A549 treated with DMSO at 1 μM for 4 hours (cell line): ENCODE data around the gene OGDH. TPM values are rescaled to one million over a fixed set of nuclear protein-coding genes. Genes with fewer than 3 reads are reported as not detected.

ENCODE experiments used
- total RNA-seq: library from RNA; stranded (reverse); fragments of 200-300 nt; extraction: Qiagen RNA extraction; gene quantifications from 5 replicates; pipeline ENCODE4 v1.2.3, GENCODE V29; 2022; ENCODE audit warnings: low read depth

The OGDH gene
- total RNA-seq, result 25.9 to 34.0 TPM (median 30.9 TPM) in 5 replicates

DNA sequence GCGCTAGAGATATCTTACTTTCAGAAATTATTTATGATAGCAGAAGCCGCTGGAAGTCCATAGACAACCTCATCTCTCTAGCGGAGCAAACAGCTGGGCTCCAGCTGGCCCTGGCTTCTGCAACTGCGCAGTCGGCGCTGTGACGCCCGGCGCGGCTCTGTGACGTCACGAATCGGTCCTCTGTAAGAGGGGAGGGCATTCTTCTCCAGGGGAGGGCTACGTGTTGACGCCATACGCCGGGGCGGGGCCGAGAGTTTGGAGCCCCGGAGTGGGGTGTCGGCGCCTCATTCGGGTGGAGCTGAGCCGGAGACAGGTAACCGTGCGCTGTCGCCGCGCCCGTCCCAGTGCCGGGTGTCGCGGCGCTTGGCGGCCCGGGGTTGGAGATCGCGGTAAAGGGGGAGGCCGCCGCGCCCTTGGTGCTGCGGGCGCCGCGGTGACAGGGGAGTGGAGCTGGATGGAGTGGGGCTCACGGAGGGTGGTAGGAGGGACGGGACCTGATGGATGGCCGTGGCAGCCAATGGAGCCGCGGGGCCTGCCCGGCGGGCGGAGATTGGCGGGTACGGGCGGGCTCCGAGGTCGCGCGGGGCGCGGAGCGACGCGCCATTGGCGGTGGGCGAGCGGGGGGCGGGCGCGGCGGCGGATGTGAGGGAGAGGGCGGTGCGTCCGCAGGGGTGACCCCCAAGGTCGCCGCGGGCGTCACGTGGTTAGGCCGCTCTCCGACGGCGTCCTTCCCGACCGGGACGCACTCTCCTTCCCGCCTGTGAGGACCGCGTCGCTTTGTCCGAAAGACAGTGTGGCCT is at the start of gene OGDH:
Gene OGDH, plus strand, starts transcription at position 287 of the 800 bp plus-strand sequence. CDS start 17,717 bp downstream, outside the sequence.

DNA sequence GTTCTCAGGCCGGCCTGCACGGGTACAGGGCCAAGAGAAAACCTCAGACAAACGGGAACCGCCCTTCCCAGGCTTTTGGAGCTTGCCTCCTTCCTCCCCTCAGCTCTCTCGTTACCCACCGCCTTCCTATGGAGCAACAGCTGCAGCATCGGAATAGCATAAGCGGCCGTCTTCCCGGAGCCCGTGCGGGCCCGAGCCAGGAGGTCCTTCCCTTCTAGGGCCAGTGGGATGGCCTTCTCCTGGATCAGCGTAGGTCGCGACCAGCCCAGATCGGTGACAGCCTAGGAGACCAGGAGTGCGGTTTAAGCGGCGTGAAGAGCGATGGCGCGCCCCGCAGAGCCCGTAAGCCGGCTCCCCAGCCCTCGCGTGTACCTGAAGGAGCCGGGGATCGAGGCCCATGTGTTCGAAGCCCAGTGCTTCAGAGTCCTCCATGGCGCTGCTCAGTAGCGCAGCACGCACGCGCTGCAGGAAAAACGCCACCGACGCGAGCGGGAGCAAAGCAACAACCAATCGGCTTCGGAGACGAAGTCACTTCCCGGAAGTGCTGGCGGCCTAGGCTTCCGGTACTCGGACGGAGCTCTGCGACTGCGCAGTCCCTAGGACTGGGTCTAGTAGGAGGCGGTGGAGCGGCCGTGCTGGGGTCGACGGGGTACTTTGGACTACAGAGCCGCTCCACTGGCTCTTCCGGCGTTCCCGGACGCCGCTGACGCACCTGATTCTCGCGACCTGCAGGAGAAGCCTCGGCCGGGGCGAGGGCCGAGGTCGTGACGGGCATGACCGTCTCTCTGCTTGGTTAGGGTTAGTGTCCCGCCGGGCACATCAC is 32.8 kb upstream of the OGDH start, which contains the start of gene DDX56:
Gene DDX56, minus strand, starts transcription at position 445 of the 823 bp plus-strand sequence. Its CDS starts 13 bp downstream, at position 432.

DNA sequence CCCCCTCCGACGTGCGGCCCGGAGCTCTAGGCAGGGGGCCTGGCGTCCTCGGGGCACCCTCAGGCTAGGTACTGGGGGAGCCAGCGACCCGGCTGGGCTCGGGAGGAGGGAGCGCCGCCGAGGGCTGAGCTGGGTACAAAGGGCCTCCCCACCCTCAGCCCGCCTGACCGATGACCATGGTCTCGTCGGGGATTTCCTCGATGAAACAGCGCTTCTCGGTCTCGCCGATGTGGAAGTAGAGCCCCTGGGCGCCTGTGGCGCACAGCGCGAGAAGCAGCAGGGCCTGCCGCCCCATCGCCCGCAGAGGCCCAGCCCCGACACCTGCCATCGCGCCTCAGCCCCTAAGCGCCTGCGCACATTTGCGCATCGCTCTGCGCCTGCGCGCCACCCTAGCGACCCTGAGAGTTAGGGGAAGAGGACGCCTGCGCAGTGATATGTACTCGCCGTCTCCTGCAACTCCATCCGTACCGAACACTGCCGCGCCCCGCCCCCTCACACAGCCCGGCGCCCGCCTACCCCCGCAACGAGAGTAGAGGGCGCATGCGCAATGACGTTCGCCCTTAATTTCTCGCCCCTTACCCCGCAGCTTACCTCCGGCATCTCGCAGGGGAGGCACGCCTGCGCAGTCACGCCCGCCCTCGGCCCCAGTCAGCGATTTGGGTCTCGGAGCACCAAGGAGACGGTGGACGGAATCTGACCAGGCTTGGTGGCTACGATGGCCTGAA is 24.4 kb upstream of the OGDH start, which contains the start of gene TMED4:
Gene TMED4, minus strand, starts transcription at position 353 of the 725 bp plus-strand sequence. Its CDS starts 25 bp downstream, at position 328.

DNA sequence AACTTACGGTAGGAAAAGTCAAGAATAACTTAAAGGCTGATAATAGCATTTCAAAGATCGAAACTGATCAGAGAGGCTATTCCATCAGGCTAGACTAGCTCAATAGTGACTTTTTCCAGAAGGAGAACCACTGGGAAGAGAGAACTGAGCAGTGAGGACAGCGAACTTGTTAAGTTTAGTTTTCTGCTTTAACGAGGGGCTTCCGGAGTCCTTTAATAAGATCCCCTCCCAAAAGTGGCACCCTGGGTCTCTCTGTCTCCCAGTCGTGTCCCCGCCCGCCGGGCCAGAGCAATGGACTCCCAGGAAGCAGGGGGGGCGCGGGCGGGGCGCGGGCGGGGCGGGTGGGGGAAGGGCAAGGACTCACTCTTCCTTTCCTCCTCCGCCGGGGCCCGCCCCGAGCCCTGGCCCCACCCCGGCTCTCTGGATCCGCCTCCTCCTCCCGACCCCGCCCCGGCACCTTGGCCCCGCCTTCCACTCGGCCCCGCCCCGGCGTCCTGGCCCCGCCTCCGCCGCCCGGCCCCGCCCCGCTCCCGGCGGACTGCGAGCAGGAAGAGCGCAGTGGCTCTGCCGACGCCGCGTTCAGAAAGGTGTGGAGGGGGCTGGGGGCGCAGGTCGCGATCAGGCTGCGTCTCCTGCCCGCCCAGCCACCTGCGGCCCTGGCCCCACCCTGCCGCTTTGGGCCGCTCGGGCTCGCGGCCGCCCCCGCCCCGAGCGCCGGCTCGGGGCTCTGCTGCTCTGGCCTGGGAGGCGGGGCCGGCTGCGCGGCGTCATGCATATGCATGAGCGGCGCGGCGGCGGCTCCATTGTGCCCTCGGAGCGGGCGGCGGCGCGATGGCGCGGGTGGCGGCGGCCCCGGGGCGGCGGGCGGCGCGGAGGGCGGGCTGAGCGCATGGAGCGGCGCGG is 141.9 kb downstream of the OGDH start, which contains the start of gene ZMIZ2:
Gene ZMIZ2, plus strand, starts transcription at position 803 of the 903 bp plus-strand sequence. CDS start 7,403 bp downstream, outside the sequence.

Other genes with a start within 250 kb of the OGDH start
- gene NUDCD3, start 116.0 kb upstream of the OGDH start, total RNA-seq, result 46.0 to 60.4 TPM (median 56.1 TPM) in 5 replicates
- 0.06 to 0.09 TPM (median 0.08 TPM) in 4 of 5 replicates, not detected in the other for gene NPC1L1, start 65.3 kb upstream of the OGDH start, total RNA-seq
- gene DDX56, start 32.7 kb upstream of the OGDH start, total RNA-seq, result 109 to 136 TPM (median 124 TPM) in 5 replicates
- gene TMED4, start 24.4 kb upstream of the OGDH start, total RNA-seq, result 50.5 to 54.9 TPM (median 51.3 TPM) in 5 replicates
- 24.2 to 40.3 TPM (median 36.7 TPM) in 5 replicates for gene ZMIZ2, start 142.2 kb downstream of the OGDH start, total RNA-seq
- gene PPIA, start 190.1 kb downstream of the OGDH start, total RNA-seq, result 4,827 to 5,540 TPM (median 5,124 TPM) in 5 replicates
- 209 to 262 TPM (median 258 TPM) in 5 replicates for gene H2AZ2, start 241.5 kb downstream of the OGDH start, total RNA-seq